ENCODE results near the gene GPATCH2.

GPATCH2 gene

GRCh38 chr1:217630711-217631591 lies at the start of gene GPATCH2, which contains the start of gene SPATA17:
Gene GPATCH2 (minus strand): TSS chr1:217631090. CDS start chr1:217630971, 119 bp downstream.
Gene SPATA17 (plus strand): TSS chr1:217631344. CDS start chr1:217631379, 35 bp downstream.
- DNase-seq (ENCODE audit: low read depth in 1 of 2, low spot score in 1 of 2) = peak; percentile 53 to 65

- no peak for DNase-seq (ENCODE audit: low read depth in 1 of 2, low spot score in 1 of 2)
Observed at GRCh38 chr1:217674028-217674729, 43.3 kb upstream of the GPATCH2 start.

- DNase-seq (ENCODE audit: low read depth in 1 of 2, low spot score in 1 of 2) = no peak
Observed at GRCh38 chr1:217673387-217673786, 42.5 kb upstream of the GPATCH2 start.

GRCh38 chr1:217668351-217668940 lies 37.6 kb upstream of the GPATCH2 start:
- DNase-seq (ENCODE audit: low read depth in 1 of 2, low spot score in 1 of 2) = no peak

- no peak for DNase-seq (ENCODE audit: low read depth in 1 of 2, low spot score in 1 of 2)
Observed at GRCh38 chr1:217661407-217661806, 30.5 kb upstream of the GPATCH2 start.

GRCh38 chr1:217660353-217661062 lies 29.6 kb upstream of the GPATCH2 start:
- no peak for DNase-seq (ENCODE audit: low read depth in 1 of 2, low spot score in 1 of 2)

GRCh38 chr1:217650674-217651073 lies 19.8 kb upstream of the GPATCH2 start:
- no peak for DNase-seq (ENCODE audit: low read depth in 1 of 2, low spot score in 1 of 2)

- no peak for DNase-seq (ENCODE audit: low read depth in 1 of 2, low spot score in 1 of 2)
Observed at GRCh38 chr1:217647791-217648190, 16.9 kb upstream of the GPATCH2 start.

- DNase-seq (ENCODE audit: low read depth in 1 of 2, low spot score in 1 of 2) = no peak
Observed at GRCh38 chr1:217642455-217642854, 11.6 kb upstream of the GPATCH2 start.

GRCh38 chr1:217627431-217627830 lies 3.5 kb downstream of the GPATCH2 start:
- no peak for DNase-seq (ENCODE audit: low read depth in 1 of 2, low spot score in 1 of 2)

- no peak for DNase-seq (ENCODE audit: low read depth in 1 of 2, low spot score in 1 of 2)
Observed at GRCh38 chr1:217626321-217626720, 4.6 kb downstream of the GPATCH2 start.

- DNase-seq (ENCODE audit: low read depth in 1 of 2, low spot score in 1 of 2) = no peak
Observed at GRCh38 chr1:217622042-217622441, 8.8 kb downstream of the GPATCH2 start.

GRCh38 chr1:217620814-217621213 lies 10.1 kb downstream of the GPATCH2 start:
- no peak for DNase-seq (ENCODE audit: low read depth in 1 of 2, low spot score in 1 of 2)

GRCh38 chr1:217617126-217617525 lies 13.8 kb downstream of the GPATCH2 start:
- DNase-seq (ENCODE audit: low read depth in 1 of 2, low spot score in 1 of 2) = no peak

- DNase-seq (ENCODE audit: low read depth in 1 of 2, low spot score in 1 of 2) = no peak
Observed at GRCh38 chr1:217614200-217614712, 16.6 kb downstream of the GPATCH2 start.

- no peak for DNase-seq (ENCODE audit: low read depth in 1 of 2, low spot score in 1 of 2)
Observed at GRCh38 chr1:217605390-217605789, 25.5 kb downstream of the GPATCH2 start.

- DNase-seq (ENCODE audit: low read depth in 1 of 2, low spot score in 1 of 2) = no peak
Observed at GRCh38 chr1:217602380-217602779, 28.5 kb downstream of the GPATCH2 start.

- DNase-seq (ENCODE audit: low read depth in 1 of 2, low spot score in 1 of 2) = no peak
Observed at GRCh38 chr1:217599154-217599553, 31.7 kb downstream of the GPATCH2 start.

GRCh38 chr1:217590598-217590997 lies 40.3 kb downstream of the GPATCH2 start:
- no peak for DNase-seq (ENCODE audit: low read depth in 1 of 2, low spot score in 1 of 2)

- DNase-seq (ENCODE audit: low read depth in 1 of 2, low spot score in 1 of 2) = no peak
Observed at GRCh38 chr1:217586586-217586985, 44.3 kb downstream of the GPATCH2 start.

GRCh38 chr1:217585577-217585976 lies 45.3 kb downstream of the GPATCH2 start:
- no peak for DNase-seq (ENCODE audit: low read depth in 1 of 2, low spot score in 1 of 2)
